ENCODE data around the gene CDHR5. TPM values are rescaled to one million over a fixed set of nuclear protein-coding genes. Genes with fewer than 3 reads are reported as not detected.

The CDHR5 gene
- total and polyA plus RNA-seq, 2 of the 4 experiments (the other 2 are of a cell fraction), result not detected

DNA sequence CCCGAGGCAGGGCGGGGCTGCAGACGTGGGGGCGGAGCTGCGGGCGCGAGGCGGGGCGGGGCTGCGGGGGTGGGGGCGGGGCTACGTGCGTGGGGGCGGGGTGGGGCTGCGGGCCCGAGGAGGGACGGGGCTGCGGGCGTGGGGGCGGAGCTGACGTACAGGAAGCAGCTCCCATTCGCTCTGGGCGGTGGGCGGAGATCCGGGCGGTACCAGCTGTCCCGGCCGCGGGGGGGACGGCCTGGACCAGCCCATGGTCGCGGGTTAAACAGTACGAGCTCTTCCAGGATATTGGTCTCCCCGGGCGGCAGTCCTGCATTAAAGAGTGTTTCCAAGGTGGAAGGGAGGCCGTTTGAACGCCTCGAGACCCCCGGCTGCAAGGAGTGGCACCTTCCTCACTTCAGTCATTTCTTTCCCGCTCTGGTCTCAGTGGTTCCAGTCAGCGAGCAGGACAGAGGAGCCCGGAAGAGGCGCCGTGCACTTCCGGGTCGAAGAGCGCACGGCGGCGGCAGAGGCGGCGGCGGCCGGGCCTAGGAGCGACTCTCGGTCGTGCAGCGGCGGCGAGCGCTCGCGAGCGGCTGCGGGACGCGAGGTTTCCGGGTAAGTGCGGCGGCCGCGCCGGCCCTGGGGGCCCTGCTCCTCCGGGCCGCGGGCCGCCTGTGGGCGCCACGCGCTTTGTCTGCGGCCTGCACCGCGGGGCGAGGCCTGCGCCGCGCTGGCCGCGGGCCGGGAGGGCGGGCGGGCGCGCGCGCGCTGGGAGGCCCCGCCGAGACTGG is 48.6 kb downstream of the CDHR5 start, which contains the start of gene PHRF1:
PHRF1 (plus strand) TSS at position 475 of the 773 bp plus-strand sequence. CDS start 5,043 bp downstream, outside the sequence.
- 0% methylated on average over 31 of the region's 99 CpGs; no CpG with 5 or more reads in 1 of the 2 experiments for WGBS, 2 experiments (ENCODE audit: extremely low coverage in 2 of 2, insufficient read length in 1 of 2)
- Histone ChIP-seq H4K20me1 (ENCODE audit: insufficient read depth, low read length) (peaks cover 49% of the 10 kb centered on the region), H2BK120ac (ENCODE audit: low read depth, low read length) (peak within 1 kb of the TSS; percentile 99), H2AFZ (replicated peaks; ENCODE audit: low read length, poor library complexity) (peak within 1 kb of the TSS; percentile 100), H3K23ac (ENCODE audit: low read depth, low read length) (peak within 1 kb of the TSS; percentile 97), H3K27me3 (ENCODE audit: control insufficient read depth, insufficient read depth, low read length) (no peaks in the 10 kb centered on the region; the same call in 1 of the 2 replicates), H3K9me3 (ENCODE audit: control insufficient read depth, insufficient read depth, low read length) (no peaks in the 10 kb centered on the region), H3K4ac (ENCODE audit: low read depth, low read length) (peak within 1 kb of the TSS; percentile 98), H3K4me2 (ENCODE audit: low read depth, low read length) (peak within 1 kb of the TSS; percentile 95), H3K36me3 (ENCODE audit: control insufficient read depth, insufficient read depth, low read length) (peaks cover 3% of the 10 kb centered on the region; the same call in 1 of the 2 replicates), H4K91ac (ENCODE audit: insufficient read depth, low read depth, low read length) (peak within 1 kb of the TSS; percentile 99), H3K4me3 (ENCODE audit: insufficient read depth, low read depth, low read length) (peak within 1 kb of the TSS; percentile 96), H3K9ac (ENCODE audit: low read depth, low read length) (peak within 1 kb of the TSS; percentile 97), H3K27ac (ENCODE audit: insufficient read depth, low read length) (peak within 1 kb of the TSS; percentile 95), H3K56ac (ENCODE audit: extremely low read depth, insufficient read depth, low read length) (peak within 1 kb of the TSS; percentile 99), H4K8ac (ENCODE audit: low read depth in 2 of 2, low read length in 2 of 2) (peak within 1 kb of the TSS; percentile 88 to 100), H2BK15ac (ENCODE audit: low read depth, low read length) (peak within 1 kb of the TSS; percentile 99), H2AK5ac (ENCODE audit: low read depth, low read length) (peak within 1 kb of the TSS; percentile 94), H2BK5ac (ENCODE audit: low read depth, low read length, poor library complexity, severe bottlenecking) (peak within 1 kb of the TSS; percentile 99), H3K79me1 (ENCODE audit: low read depth in 1 of 2, low read length in 2 of 2) (peaks cover 2 to 32% of the 10 kb centered on the region in 2 experiments; a peak in 3 of 4 replicates), H3K9me1 (ENCODE audit: insufficient read depth, low read length) (peaks cover 17% of the 10 kb centered on the region), H3K18ac (ENCODE audit: low read depth, low read length) (peak within 1 kb of the TSS; percentile 88), H3K4me1 (ENCODE audit: control insufficient read depth, insufficient read depth, low read length) (peaks cover 16% of the 10 kb centered on the region), H3K14ac (replicated peaks; ENCODE audit: low read depth, low read length) (peak within 1 kb of the TSS; percentile 99), H4K5ac (ENCODE audit: low read depth, low read length) (peak within 1 kb of the TSS; percentile 91), H2BK20ac (ENCODE audit: low read depth, low read length) (peak within 1 kb of the TSS; percentile 95), H2AK9ac (replicated peaks; ENCODE audit: low read depth, low read length, poor library complexity) (peak within 1 kb of the TSS; percentile 97)
- dilution Hi-C loops (cut with HindIII; ENCODE audit: low sequenced_read_pairs, unreplicated experiment) (no loop called here), in situ Hi-C loops (cut with MboI; ENCODE audit: low sequenced_read_pairs) (no loop called here), intact Hi-C loops (cut with micrococcal nuclease) (no loop called here)
- DNase-seq, result peak; percentile 92
- CTCF ChIA-PET, result no interaction called here
- peak; percentile 36; the same call in 1 of the 2 replicates for TF ChIP-seq MXI1 (IDR thresholded peaks at IDR 0.05; ENCODE audit: borderline replicate concordance, low read depth, low read length)
- TF ChIP-seq BHLHE40 (IDR thresholded peaks at IDR 0.05; ENCODE audit: low read depth, low read length), result peak; percentile 99
- peak; percentile 49; the same call in 1 of the 2 replicates for TF ChIP-seq MAZ (IDR thresholded peaks at IDR 0.05; ENCODE audit: borderline replicate concordance, low read depth, low read length)
- no peak for TF ChIP-seq NFE2L2 (IDR thresholded peaks at IDR 0.05; ENCODE audit: low read depth, low read length)
- no peak for TF ChIP-seq RFX5 (IDR thresholded peaks at IDR 0.05; ENCODE audit: low read depth, low read length)
- peak; percentile 98; the same call in 1 of the 2 replicates for TF ChIP-seq CHD1 (IDR thresholded peaks at IDR 0.05; ENCODE audit: low read depth, low read length)
- TF ChIP-seq FOS (IDR thresholded peaks at IDR 0.05; ENCODE audit: low read depth, low read length), result no peak
- peak; percentile 87 for TF ChIP-seq POLR2A (IDR thresholded peaks at IDR 0.05; ENCODE audit: low read depth, low read length)
- POLR2A ChIA-PET (ENCODE audit: unreplicated experiment), result no interaction called here
- peak; percentile 93 for ATAC-seq (ENCODE audit: low read depth)
- BruUV-seq (replicated peaks), result no TSS peak

Data from IMR-90 (cell line).